A172 (cell line): ENCODE measurements around the gene ST8SIA3. TPM values are rescaled to one million over a fixed set of nuclear protein-coding genes. Genes with fewer than 3 reads are reported as not detected.
"Not testable (repeated sequence)": the region's sequence is repeated elsewhere in the genome, so short reads cannot be mapped to it uniquely, and the experiment has no call there.

ENCODE experiments used
- DNase-seq: peaks from one replicate; pipeline ENCODE4 v3.0.0-alpha.2; 2015; ENCODE audit warnings: low spot score
- total RNA-seq: library from RNA; depleted of rRNA; stranded (reverse); fragments of >200 nt; shearing (Covaris generic); gene quantifications from 2 replicates; pipeline ENCODE4 v1.2.3, GENCODE V29; 2014; rRNA removed

The ST8SIA3 gene
- total RNA-seq, 1 experiment from 2014 or later, result not detected

DNA sequence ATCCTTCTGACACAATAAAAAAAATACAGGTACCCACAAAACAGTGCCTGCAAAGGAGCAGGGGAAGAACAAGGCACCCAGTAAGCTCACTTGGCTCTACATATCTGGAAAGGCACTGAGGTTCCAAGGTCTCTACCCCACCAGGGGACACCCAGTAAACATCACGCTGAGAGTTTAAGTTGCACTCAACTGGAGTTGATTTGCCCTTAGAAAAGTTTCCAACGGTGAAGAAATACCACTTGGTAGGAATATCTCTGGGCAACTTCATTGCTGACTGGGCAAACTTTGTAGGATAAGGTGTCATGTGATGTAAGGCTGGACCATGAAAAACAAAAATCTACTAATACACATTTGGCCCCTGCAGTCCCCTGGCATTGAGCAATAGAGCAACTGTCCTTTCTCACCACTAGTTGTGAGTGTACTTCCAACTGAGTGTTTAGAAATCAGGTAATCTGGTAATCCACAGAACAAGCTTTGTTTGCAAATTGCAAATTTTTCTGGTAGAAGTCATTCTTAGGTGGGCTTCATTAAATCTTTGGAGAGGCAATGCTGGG lies 14.2 kb downstream of the ST8SIA3 start:
- DNase-seq, result no peak

DNA sequence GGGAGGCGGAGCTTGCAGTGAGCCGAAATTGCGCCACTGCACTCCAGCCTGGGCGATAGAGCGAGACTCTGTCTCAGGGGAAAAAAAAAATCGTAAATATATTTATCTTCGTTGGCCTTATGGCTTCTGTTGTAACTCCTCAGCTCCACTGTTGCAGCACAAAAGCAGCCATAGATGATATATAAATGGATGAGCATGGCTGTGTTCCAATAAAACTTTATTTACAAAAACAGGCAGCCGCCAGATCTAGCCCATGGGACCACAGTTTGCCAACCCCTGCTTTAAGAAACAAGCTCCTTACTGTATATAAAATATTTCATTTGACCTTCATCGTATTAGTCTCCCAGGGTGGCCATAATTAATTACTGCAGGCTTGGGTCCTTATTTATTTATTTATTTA lies 20.1 kb downstream of the ST8SIA3 start:
- DNase-seq, result no peak

DNA sequence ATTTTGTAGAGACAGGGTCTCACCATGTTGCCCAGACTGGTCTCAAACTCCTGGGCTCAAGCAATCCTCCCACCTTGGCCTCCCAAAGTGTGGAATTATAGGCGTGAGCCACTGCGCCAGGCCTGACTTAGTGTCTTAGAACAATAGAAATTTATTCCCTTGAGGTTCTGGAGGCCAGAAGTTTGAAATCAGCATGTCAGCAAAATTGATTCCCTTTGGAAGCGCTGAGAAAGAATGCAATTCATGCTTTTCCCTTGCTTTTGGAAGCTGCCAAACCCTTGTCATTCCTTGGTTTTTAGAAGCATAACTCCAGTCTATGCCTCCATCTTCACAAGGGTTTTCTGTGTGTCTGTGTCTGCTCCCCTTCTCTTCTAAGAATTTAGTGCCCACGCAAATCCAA lies 20.7 kb downstream of the ST8SIA3 start:
- DNase-seq, result no peak

DNA sequence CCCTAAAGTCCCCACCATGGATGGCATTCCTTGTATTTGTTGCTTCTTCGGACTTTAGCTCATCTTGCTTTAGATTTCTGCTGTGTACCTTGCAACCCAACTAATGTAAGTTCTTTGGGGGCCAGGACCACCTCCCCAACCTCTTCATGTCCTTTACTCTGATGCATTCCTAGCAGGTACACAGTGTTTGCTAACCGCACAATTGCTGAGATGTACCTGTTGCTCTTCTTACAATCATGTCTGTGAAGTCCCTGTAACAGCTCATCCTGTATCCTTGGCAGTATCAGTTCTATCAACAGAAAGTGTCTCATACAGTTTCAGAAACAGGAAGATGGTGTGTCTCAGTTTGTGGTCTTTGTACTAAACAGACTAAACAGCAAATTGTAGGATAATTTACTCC lies 24.1 kb downstream of the ST8SIA3 start:
- no peak for DNase-seq

DNA sequence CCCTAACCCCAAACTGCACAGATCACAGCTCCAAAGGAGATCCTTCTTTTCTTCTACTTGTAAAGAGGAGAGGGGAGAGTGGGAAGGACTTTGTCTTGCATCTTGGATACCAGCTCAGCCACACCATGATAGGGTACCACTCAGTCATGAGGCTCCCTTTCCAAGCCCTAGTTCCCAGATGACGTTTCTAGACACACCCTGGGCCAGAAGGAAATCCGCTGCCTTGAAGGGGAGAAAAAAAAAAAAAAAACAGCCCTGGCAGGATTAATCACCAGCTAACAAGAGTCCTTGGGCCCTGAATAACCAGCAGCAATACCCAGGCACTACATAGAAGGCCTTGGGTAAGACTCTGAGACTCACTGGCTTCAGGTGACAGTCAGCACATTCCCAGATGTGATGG lies 36.9 kb downstream of the ST8SIA3 start:
- no peak for DNase-seq

DNA sequence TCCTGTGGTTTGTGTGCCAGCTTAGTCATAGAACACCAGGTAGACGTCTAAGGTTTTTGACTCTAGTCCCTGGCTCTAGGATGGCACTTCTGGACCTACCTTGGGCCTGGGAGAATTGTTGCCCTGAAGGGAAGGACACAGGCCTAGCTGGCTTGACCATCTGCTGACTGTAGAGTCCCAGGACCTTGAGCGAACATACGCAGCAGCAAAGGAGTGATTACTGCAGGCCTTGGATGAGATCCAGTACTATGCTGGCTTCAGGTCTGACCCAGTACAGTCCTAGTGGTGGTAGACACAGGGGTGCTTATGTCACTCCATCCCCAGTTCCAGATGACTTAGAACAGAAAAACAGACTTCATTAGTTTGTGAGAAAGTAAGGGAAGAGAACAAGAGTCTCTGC lies 37.7 kb downstream of the ST8SIA3 start:
- DNase-seq, result no peak

DNA sequence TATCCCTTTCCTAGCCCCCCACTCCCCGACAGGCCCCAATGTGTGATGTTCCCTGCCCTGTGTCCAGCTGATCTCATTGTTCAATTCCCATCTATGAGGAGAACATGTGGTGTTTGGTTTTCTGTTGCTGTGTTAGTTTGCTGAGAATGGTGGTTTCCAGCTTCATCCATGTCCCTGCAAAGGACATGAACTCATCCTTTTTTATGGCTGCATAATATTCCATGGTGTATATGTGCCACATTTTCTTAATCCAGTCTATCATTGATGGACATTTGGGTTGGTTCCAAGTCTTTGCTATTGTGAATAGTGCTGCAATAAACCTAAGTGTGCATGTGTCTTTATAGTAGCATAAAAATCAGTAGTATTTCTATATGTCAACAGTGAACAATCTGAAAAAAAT lies 42.4 kb downstream of the ST8SIA3 start:
- not testable (repeated sequence) for DNase-seq

DNA sequence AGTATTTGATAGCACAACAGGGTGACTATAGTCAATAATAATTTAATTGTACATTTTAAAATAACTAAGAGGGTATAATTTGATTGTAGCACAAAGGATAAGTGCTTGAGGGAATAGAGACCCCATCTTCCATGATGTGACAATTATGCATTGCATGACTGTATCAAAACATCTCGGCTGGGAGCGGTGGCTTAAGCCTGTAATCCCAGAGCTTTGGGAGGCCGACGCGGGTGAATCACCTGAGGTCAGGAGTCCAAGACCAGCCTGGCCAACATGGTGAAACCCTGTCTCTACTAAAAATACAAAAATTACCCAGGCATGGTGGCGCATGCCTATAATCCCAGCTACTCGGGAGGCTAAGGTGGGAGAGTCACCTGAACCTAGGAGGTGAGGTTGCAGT lies 44.5 kb downstream of the ST8SIA3 start:
- DNase-seq, result not testable (repeated sequence)

DNA sequence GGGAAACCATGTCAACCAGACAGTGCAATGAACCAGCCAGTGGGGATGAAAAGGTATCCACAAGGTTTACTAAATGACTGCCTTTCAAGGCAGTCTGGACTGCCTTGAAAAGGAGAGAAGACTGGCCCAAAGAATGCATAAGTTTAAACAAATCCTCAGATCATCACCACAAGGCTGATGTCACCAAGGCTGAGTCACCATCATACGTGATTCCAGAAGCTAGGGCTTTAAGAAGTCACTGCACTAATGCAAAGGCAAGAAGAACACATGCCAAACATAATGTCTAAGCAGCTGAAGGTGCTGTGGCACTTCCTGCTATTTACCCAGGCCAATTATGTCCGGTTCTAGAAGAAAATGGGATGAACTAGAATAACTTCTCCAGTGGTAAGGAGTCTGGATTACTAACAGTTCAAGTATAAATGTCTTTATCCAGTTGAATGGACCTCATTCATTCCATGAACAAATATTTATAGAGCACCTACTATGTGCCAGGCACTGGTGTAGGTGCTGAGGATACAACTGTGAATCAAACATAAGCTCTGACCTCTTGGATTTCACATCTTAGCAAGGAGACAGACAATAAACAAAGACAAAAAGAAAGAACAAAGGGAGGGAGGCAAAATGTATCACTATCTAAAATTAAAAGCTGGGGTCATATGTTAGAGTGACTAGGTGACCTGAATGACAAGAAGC lies 45.2 kb downstream of the ST8SIA3 start:
- DNase-seq, result peak; percentile 59

DNA sequence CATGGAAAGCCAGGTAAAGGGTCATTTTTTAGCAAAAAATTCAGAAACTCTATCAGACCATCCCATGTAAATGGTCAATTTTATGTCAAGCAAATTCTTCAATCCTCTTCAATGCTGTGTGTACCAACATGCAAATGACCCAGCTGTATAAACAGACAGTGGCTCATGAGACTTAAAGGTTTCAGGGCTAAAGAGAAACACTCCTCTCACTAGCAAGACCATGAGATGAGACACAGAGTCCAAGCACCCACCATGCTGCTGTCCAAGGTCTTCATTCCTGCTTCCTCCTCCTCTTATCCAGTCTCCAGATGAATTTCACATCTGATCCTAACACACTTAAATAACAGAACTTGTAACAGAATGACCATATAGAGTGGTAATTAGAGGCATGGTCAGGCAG lies 52.0 kb downstream of the ST8SIA3 start:
- no peak for DNase-seq

DNA sequence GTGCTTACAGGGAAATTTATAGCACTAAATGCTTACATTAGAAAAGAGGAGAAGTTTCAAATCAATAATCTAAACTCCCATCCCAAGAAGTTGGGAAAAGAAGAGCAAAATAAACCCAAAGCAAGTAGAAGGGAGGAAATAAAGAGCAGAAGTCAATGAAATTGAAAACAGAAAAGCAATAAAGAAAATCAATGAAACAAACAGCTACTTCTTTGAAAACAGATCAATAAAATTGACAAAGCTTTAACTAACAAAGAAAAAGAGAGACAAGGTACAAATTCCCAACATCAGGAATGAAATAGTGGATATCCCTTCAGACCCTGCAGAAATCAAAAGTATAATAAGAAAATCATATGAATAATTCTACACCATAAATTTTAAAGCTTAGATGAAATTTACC lies 57.3 kb downstream of the ST8SIA3 start:
- DNase-seq, result no peak

DNA sequence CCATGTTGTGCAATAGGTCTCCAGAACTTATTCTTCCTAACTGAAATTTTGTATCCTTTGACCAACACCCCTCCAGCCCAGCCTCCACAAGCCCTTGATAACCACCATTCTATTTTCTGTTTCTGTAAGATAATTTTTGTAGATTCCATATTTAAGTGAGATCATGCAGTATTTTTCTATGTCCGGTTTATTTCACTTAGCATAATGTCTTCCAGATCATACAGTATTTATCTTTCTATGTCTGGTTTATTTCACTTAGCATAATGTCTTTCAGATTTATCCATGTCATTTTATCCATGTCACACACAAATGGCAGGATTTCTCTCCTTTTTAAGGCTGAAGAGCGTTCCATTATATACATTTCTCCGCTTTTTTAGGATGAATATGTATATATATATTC lies 58.4 kb downstream of the ST8SIA3 start:
- DNase-seq, result no peak

DNA sequence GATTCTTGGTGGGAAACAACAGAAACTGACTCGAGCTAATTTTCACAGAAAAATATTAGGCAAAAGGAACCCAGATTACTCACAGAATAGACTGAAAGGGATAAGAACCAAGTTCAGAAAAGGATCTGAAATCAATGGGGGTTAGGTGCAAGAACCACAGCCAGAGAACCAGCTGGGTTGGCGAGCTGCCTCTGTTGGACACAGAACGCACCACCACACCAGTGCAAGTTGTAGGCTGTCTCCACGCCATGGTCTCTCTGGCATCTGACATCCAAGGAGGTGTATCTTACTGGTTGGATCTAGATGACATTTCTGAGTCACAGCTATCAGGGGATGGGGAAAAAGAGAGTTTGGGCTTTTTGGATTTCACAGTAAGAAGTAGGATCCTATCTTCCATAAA lies 64.2 kb downstream of the ST8SIA3 start:
- DNase-seq, result no peak

Other genes starting within 250 kb of the ST8SIA3 start
- not detected in 2 replicates for gene BOD1L2, start 205.5 kb upstream of the ST8SIA3 start, total RNA-seq
- 0.36 and 0.71 TPM in 2 replicates for gene ONECUT2, start 82.8 kb downstream of the ST8SIA3 start, total RNA-seq
- gene FECH, start 234.1 kb downstream of the ST8SIA3 start, total RNA-seq, result 25.9 and 38.3 TPM in 2 replicates